T-helper 2 cell (primary cell): Measurements from ENCODE around the gene PKD1.
A peak's percentile ranks its signal among the peaks of the same experiment; 100 is the strongest.
"Not testable (repeated sequence)": the region's sequence is repeated elsewhere in the genome, so short reads cannot be mapped to it uniquely, and the experiment has no call there.

Experiments
- DNase-seq, 5 experiments: peaks; one replicate each; pipeline versions ENCODE4 v3.0.0 to v3.0.0-alpha.2; 2012 to 2022

Gene PKD1

GRCh38 chr16:2105769-2106168 is 29.9 kb downstream of the PKD1 start:
- DNase-seq = not testable (repeated sequence)

- DNase-seq = not testable (repeated sequence)
Measured at GRCh38 chr16:2105291-2105690, 30.4 kb downstream of the PKD1 start.

- not testable (repeated sequence) for DNase-seq
Measured at GRCh38 chr16:2104464-2104863, 31.2 kb downstream of the PKD1 start.

- DNase-seq = no peak
Measured at GRCh38 chr16:2102471-2102870, 33.2 kb downstream of the PKD1 start.

- not testable (repeated sequence) for DNase-seq
Measured at GRCh38 chr16:2101581-2101980, 34.1 kb downstream of the PKD1 start.

- not testable (repeated sequence) for DNase-seq
Measured at GRCh38 chr16:2097689-2098088, 38.0 kb downstream of the PKD1 start.

DNA sequence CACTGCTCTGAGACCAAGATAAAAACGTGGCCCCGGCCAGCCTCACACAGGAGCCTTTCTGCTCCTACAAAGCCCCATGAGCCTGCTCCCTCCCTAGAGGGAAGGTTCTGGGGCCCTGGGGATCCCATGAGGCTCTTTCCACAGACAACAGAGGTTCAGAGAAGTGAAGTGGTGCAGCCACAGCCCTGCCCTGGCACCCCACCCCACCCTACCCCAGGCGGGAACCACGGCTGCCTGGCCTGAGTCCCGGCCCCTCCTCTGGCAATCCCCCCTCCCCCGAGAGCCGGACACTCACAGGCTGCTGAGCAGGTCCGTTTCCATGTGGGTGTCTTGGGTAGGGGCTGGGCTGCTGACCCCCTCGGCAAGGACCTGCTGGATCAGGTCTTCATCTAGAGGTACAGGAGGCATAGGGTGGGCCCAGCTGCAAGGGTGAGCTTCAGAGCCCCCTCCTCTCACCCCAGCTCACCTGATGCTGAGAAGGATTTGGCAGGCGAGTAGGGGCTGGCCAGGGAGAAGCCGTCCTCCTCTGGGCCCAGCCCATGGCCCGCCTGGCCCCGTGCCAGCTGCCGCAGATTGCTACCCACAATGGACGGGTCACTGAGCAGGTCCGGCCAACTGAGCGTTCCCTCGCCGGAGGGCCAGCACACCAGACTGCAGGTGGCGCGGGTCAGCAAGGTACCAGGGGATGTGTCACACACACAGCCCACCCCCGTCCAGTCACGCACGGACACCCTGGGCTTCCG is 38.7 kb downstream of the PKD1 start:
- DNase-seq = no peak

- DNase-seq = no peak
Measured at GRCh38 chr16:2095918-2096582, 39.6 kb downstream of the PKD1 start.

DNA sequence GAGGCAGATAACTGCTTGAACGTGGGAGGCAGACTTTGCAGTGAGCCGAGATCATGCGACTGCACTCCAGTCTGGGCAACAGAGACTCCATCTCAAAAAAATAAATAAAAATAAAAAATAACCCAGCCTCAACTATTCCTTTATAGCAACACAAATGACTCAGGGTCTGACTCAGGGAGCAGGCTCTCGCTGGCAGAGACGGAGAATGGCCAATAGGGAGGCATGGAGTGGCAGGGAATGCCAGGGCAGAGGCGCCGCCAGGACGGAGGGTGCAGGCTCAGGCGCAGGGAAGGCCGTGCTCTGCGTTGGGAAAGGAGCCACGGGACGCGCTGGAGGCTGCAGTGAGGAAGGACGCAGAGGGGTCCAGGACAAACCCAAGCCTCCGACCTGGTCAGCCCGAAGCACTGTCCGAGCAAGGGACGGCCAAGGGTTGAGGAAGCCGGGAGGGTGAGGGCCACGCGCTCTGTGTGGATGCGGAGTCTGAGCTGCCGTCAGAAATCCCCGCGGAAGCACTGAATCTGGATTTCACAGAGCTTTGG is 40.3 kb downstream of the PKD1 start:
- no peak for DNase-seq

- no peak for DNase-seq
Measured at GRCh38 chr16:2093793-2094192, 41.9 kb downstream of the PKD1 start.

GRCh38 chr16:2092866-2093265 is 42.8 kb downstream of the PKD1 start:
- no peak for DNase-seq

GRCh38 chr16:2092256-2092620 is 43.5 kb downstream of the PKD1 start:
- DNase-seq = no peak

- no peak for DNase-seq
Measured at GRCh38 chr16:2091547-2092255, 44.0 kb downstream of the PKD1 start.

- peak in 2 of 5 experiments; percentile 24 to 37 for DNase-seq
Measured at GRCh38 chr16:2090777-2091546, 44.7 kb downstream of the PKD1 start.

GRCh38 chr16:2090481-2090776 is 45.3 kb downstream of the PKD1 start:
- DNase-seq = no peak

DNA sequence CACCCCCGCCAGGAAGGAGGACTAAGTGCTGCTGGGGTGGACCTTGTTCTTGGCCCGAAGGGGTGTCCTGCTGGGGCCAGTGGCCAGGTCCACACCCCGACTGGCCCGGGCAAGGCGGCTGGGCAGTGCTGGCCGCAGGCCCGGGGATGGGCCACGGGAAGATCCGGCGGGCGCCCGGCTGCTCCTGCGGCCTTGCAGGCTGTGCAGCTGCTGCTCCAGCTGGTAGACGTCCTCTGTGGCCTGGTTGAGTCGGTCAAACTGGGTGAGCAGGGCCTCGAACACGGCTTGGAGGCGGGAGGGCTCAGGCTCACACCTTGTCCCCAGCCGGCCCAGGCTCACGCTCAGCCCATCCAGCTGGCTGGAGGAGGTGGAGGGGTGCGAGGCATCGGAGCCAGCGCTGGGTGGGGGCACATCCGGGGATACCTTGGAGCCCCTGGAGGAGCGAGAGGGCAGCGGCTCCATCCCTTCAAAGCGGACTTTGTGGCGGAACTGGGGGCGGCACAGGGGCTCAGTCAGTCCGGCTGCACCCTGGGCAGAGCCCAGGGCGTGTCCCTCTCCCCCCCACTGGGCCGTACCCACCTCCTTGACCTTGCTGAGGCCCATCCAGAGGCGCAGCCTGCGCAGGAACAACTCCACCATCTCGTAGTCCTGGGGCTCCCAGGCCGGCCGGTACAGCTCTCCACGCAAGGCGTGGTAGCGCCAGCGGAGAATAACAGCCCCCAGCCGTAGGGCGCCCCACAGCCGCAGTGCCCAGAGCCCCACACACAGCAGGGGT is 45.8 kb downstream of the PKD1 start:
- no peak for DNase-seq

DNA sequence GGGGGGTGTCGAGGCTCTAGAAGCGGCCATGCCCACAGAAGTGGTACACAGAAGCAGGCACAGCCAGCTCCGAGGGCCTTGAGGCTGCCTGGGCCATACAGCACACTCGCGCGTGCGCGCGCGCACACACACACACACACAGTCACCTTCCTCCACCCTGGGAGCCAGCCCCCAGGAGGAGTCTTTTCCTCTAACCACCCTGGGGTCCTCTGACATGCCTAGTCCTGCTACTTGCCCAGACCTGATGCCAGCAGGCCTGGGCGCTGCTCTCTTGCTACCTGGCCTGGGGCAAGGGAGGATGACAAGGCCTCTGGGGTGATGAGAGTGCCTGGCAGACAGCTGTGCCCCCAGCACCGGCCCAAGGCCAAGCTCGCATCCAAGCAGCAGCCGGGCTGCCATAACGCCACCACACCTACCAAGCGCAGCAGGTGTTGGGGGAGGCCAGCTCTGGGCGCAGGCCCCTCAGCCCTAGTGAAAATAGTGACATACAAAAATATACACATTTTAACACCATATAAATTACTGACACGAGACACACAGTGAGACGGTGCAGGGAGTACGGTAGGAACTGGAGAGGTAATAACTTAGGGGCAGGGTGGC is 46.8 kb downstream of the PKD1 start:
- DNase-seq = no peak

DNA sequence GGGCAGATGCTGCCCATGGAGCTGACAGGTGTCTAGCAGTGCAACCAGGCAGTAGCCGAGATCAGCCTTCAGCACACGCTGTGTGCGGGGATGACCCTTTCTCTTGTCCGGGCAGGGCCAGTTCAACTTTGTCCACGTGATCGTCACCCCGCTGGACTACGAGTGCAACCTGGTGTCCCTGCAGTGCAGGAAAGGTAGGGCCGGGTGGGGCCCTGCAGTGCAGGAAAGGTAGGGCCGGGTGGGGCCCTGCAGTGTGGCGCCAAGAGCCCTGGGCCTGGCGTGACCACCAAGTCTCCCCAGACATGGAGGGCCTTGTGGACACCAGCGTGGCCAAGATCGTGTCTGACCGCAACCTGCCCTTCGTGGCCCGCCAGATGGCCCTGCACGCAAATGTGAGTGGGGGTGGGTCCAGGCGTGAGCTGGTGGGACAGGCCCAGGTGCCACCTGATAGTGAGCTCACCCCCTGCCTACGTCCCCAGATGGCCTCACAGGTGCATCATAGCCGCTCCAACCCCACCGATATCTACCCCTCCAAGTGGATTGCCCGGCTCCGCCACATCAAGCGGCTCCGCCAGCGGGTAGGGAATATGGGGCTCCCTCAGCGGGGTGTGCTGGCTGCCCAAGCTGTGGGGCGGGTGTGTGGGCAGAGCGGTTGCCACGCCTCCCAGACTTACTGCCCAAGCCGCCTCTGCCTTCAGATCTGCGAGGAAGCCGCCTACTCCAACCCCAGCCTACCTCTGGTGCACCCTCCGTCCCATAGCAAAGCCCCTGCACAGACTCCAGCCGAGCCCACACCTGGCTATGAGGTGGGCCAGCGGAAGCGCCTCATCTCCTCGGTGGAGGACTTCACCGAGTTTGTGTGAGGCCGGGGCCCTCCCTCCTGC is 47.7 kb downstream of the PKD1 start:
- DNase-seq = no peak

DNA sequence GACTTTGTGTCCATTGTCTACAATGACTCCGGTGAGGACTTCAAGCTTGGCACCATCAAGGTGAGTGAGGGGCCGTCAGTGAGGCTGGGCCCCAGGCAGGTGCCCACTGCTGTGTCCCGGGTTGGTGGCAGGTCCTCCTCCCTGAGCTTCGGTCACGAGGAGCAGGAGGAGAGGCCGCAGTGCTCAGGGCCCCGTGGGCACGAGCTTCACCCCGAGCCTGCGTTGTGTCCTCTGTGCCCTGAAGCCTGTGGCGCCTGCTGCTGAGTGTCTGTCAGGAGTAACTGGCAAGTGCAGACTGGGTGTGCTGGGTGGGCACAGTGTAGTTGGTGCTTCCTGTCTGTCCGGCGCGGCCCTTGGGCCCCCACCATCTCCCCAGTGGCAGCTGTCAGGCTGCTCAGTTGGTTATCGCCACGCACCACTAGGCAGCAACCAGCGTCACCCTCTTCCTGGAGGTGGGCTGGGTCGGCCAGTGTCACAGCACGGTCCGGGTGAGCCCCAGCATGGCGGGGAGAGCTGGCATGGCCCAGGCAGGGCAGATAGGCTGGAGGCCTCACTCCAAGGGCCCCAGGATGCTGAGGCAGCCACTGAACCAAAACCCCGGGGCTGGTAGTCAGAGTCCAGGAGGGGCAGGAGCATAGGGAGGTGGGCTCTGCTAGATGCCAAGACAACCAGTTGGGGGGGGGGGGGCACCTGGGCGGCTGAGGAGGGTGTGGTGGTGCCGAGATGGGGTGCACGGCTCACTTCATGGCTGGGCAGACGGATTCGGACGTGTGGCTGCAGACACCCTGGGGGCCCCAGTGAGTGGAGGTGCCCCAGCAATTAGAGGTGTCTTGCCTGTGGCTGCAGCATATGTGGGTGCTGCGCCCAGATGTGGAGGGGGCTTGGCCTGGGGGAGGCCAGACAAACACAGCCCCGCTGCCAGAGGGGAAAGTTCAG is 48.6 kb downstream of the PKD1 start:
- no peak for DNase-seq
